Measurements from ENCODE around the gene B3GNT9.
A peak's percentile ranks its signal among the peaks of the same experiment; 100 is the strongest.

Gene B3GNT9

DNA sequence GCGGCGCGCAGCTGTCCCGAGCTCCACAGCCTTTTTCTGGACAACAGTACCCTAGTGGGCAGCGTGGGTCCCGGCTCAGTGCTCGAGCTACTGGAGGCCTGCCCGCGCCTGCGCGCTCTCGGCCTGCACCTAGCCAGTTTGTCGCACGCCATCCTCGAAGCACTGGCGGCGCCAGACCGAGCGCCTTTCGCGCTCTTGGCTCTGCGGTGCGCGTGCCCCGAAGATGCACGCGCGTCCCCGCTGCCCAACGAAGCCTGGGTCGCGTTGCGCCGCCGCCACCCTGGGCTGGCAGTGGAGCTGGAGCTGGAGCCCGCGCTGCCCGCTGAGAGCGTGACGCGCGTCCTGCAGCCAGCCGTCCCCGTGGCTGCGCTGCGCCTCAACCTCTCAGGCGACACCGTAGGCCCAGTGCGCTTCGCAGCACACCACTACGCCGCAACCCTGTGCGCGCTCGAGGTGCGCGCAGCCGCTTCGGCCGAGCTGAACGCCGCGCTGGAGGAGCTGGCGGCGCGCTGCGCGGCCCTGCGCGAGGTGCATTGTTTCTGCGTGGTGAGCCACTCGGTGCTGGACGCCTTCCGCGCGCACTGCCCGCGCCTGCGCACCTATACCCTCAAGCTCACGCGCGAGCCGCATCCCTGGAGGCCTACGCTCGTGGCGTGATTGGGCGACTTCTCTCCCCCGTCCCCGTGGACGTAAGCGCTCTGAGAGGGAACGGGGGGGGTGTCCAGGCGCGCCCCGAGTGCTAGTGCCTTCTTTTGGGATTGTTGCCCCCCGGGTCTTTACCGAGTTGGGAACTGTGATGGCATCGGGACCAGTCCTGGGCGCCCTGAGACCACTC lies 12.6 kb upstream of the B3GNT9 start:
- ChIA-PET POLR2A (no interaction called here), CTCF (interaction anchor here (0.6 kb wide), 1 partner anchor 12 kb away, joined by 3 read pairs; no protein-coding TSS in a partner anchor)
- TF ChIP-seq FOXA1 (IDR thresholded peaks at IDR 0.05) (no peak), NFRKB (IDR thresholded peaks at IDR 0.05) (no peak), CTBP1 (IDR thresholded peaks at IDR 0.05; ENCODE audit: borderline replicate concordance) (no peak), FOXM1 (IDR thresholded peaks at IDR 0.05; ENCODE audit: borderline replicate concordance) (no peak), SP1 (IDR thresholded peaks at IDR 0.05) (no peak), HDGF (IDR thresholded peaks at IDR 0.05; ENCODE audit: borderline replicate concordance) (no peak), FOXK2 (IDR thresholded peaks at IDR 0.05) (no peak), ELF4 (IDR thresholded peaks at IDR 0.05) (no peak), TARDBP (IDR thresholded peaks at IDR 0.05) (no peak), ARNT (IDR thresholded peaks at IDR 0.05) (no peak), SUZ12 (IDR thresholded peaks at IDR 0.05) (no peak), L3MBTL2 (conservative IDR thresholded peaks at IDR 0.05) (no peak), LEF1 (IDR thresholded peaks at IDR 0.05; ENCODE audit: borderline replicate concordance) (no peak), ZNF384 (IDR thresholded peaks at IDR 0.05) (no peak), BHLHE40 (IDR thresholded peaks at IDR 0.05; ENCODE audit: borderline replicate concordance) (no peak)
- TF ChIP-seq, protein P1, sequence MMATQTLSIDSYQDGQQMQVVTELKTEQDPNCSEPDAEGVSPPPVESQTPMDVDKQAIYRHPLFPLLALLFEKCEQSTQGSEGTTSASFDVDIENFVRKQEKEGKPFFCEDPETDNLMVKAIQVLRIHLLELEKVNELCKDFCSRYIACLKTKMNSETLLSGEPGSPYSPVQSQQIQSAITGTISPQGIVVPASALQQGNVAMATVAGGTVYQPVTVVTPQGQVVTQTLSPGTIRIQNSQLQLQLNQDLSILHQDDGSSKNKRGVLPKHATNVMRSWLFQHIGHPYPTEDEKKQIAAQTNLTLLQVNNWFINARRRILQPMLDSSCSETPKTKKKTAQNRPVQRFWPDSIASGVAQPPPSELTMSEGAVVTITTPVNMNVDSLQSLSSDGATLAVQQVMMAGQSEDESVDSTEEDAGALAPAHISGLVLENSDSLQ (IDR thresholded peaks at IDR 0.05): no peak
- DNase-seq (ENCODE audit: extremely low spot score): no peak

DNA sequence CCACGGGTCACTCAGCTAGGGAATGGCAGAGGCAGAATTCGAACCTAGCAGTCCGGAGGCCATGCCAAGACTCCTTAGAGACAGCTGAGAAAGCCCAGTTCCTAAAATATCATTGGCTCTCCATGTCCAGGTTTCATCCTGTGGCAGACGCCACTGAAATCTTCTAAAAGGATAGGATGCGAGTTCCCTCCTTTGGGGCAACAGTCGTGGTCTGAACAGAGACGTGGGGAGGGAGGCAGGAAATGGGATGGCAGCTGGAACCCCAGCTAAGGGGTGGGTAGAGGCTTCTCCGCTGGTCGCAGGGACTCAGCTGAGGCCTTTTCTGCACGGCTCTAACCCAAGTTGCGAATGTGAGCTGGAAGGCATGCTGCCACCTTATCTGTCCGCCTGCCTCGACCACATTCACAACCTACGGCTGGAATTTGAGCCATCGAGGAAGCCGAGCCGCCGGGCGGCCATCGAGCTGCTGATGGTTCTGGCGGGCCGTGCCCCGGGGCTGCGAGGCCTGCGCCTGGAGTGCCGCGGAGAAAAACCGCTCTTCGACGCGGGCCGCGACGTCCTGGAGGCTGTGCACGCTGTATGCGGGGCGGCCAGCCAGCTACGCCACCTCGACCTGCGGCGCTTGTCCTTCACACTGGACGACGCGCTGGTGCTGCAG lies 11.8 kb upstream of the B3GNT9 start:
- no peak for DNase-seq (ENCODE audit: extremely low spot score)
- ChIA-PET POLR2A (interaction anchor here (0.9 kb wide), 1 partner anchor 8 kb away, joined by 6 read pairs; the partner anchor contains the start of gene NOL3), CTCF (interaction anchor here (0.6 kb wide), 1 partner anchor 13 kb away, joined by 3 read pairs; no protein-coding TSS in a partner anchor)
- no peak for TF ChIP-seq ARNT (IDR thresholded peaks at IDR 0.05)

DNA sequence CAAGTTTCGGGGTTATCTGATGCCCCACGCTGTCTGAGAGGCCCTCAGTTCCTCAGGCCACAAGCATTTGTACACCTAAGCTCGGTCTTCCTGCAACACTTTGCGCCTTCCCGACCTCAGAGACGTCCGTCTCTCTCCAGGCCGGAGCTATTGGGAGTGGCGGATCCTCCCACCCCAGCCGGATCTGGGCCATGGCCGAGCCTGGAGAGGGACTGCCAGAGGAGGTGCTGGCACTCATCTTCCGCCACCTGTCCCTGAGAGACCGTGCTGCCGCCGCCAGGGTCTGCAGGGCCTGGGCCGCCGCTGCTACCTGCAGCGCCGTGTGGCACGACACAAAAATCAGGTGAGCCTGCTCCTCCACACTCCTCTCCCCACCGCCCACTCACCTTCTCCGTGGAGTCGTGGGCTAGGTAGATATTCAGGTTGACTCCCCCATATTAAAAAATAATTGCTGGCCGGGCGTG lies 10.8 kb upstream of the B3GNT9 start:
- TF ChIP-seq LEF1 (IDR thresholded peaks at IDR 0.05; ENCODE audit: borderline replicate concordance) (no peak), BHLHE40 (IDR thresholded peaks at IDR 0.05; ENCODE audit: borderline replicate concordance) (no peak), NFRKB (IDR thresholded peaks at IDR 0.05) (no peak), SUZ12 (IDR thresholded peaks at IDR 0.05) (no peak), ELF4 (IDR thresholded peaks at IDR 0.05) (no peak), SP1 (IDR thresholded peaks at IDR 0.05) (no peak), HDGF (IDR thresholded peaks at IDR 0.05; ENCODE audit: borderline replicate concordance) (no peak), TARDBP (IDR thresholded peaks at IDR 0.05) (no peak), FOXA1 (IDR thresholded peaks at IDR 0.05) (no peak)
- TF ChIP-seq, protein P1 (IDR thresholded peaks at IDR 0.05): no peak
- no peak for DNase-seq (ENCODE audit: extremely low spot score)
- ChIA-PET POLR2A (interaction anchor here (0.9 kb wide), 1 partner anchor 9 kb away, joined by 6 read pairs; the partner anchor contains the start of gene NOL3), CTCF (interaction anchor here (3.1 kb wide), 1 partner anchor 8 kb away, joined by 19 read pairs; the partner anchor contains the start of gene NOL3)

DNA sequence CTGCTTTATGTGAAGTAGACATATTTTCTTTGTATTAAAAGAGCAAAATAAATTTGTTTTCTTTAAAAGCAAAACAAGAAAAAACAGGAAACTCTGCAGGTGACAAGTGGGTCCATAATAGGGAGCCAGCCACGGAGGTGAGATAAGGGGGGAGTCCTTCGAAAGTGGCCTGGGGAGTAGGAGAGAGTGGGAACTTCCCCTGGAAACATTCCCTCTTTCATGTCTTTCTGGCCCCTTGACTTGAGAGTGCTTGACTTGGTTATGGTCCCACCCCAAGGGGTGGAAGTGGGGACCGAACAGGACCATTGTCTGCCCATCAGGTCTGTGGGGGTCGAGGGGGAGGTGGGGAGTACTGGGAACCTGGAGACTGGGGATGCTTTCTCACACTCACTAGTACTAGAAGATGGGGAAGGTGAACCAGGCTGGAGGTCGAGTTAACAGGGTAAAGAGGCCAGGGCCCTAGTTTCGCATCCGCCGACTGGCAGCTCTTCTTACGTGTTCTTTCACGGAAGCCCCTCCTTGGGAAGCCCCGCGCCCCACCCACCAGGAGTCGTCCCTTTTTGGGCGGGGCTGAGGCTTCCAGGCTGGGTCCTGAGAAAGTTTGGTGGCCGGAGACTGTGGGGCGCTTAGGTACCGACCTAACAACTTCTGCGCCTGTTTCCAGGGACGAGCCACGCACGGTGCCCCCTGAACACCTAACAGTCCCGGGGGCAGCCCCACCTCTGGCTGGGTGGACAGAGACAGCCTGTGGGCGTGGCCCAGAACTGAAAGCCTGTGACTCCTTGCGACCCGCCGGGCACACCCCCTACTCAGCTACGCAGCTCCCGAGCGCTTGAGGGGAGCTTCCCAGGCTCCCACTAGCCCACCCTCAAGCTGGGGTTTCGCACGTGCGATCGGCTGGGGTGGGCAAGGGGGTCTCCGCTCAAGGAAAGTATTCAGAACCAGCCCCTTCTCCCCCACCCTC lies 8.1 kb upstream of the B3GNT9 start:
- no peak for TF ChIP-seq ZNF384 (IDR thresholded peaks at IDR 0.05)
- peak; percentile 15 for TF ChIP-seq L3MBTL2 (conservative IDR thresholded peaks at IDR 0.05)
- ChIA-PET CTCF (interaction anchor here (0.7 to 3.1 kb wide), 4 partner anchors 11 to 264 kb away, joined by 3 to 19 read pairs (median 6); partner anchors contain the start of gene NOL3), POLR2A (interaction anchor here (0.6 to 1.9 kb wide), 6 partner anchors 16 to 146 kb away, joined by 3 to 6 read pairs (median 3); no protein-coding TSS in a partner anchor)
- no peak for DNase-seq (ENCODE audit: extremely low spot score)

DNA sequence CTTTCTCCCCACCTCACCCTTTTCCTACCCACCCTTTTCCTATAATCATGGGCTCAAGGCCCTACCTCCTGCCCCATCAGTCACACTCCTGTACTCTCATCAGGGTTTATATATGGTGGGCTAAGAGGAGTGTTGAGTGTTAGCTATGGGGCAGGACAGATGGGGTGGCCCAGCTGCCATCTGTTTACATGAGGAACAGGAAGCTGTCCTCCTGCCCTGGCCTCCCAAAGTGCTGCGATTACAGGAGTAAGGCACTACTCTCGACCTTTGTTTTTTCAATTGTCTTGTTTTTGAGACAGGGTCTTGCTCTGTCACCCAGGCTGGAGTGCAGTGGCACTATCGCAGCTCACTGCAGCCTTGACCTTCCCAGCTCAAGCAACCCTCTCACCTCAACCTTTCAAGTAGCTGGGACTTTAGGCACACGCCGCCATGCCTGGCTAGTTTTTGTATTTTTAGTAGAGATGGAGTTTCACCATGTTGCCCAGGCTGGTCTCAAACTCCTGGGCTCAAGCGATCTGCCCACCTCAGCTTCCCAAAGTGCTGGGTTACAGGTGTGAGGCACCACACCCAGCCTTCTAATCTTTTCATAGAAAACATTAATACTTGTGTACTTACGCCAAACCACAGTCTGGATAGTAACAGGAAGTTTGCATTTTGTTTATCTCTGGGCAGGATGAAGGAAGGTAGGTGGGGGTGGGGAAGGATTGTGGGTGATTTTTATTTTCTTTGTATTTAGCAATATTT lies 7.3 kb upstream of the B3GNT9 start:
- ChIA-PET CTCF (interaction anchor here (0.7 to 3.1 kb wide), 7 partner anchors 11 to 140 kb away, joined by 3 to 19 read pairs (median 5); partner anchors contain the start of gene NOL3), POLR2A (interaction anchor here (0.6 to 1.6 kb wide), 5 partner anchors 13 to 145 kb away, joined by 3 to 4 read pairs (median 3); partner anchors contain the start of gene NOL3)
- DNase-seq (ENCODE audit: extremely low spot score): no peak
- no peak for TF ChIP-seq SUZ12 (IDR thresholded peaks at IDR 0.05)
- no peak for TF ChIP-seq TARDBP (IDR thresholded peaks at IDR 0.05)
- TF ChIP-seq FOXK2 (IDR thresholded peaks at IDR 0.05): no peak
- TF ChIP-seq ELF4 (IDR thresholded peaks at IDR 0.05): no peak
- TF ChIP-seq CTBP1 (IDR thresholded peaks at IDR 0.05; ENCODE audit: borderline replicate concordance): no peak
- TF ChIP-seq BHLHE40 (IDR thresholded peaks at IDR 0.05; ENCODE audit: borderline replicate concordance): no peak
- TF ChIP-seq NFRKB (IDR thresholded peaks at IDR 0.05): no peak
- no peak for TF ChIP-seq ZNF384 (IDR thresholded peaks at IDR 0.05)
- no peak for TF ChIP-seq FOXA1 (IDR thresholded peaks at IDR 0.05)
- TF ChIP-seq L3MBTL2 (conservative IDR thresholded peaks at IDR 0.05): no peak
- no peak for TF ChIP-seq SP1 (IDR thresholded peaks at IDR 0.05)
- no peak for TF ChIP-seq HDGF (IDR thresholded peaks at IDR 0.05; ENCODE audit: borderline replicate concordance)
- no peak for TF ChIP-seq FOXM1 (IDR thresholded peaks at IDR 0.05; ENCODE audit: borderline replicate concordance)
- no peak for TF ChIP-seq ARNT (IDR thresholded peaks at IDR 0.05)
- no peak for TF ChIP-seq LEF1 (IDR thresholded peaks at IDR 0.05; ENCODE audit: borderline replicate concordance)
- TF ChIP-seq, protein P1 (IDR thresholded peaks at IDR 0.05): no peak
